ENCODE measurements around the gene CACNG4. TPM values are rescaled to one million over a fixed set of nuclear protein-coding genes. Genes with fewer than 3 reads are reported as not detected.

Gene CACNG4
- total RNA-seq = 2.1 TPM

GRCh38 chr17:66963909-66964771, at the start of gene CACNG4:
Gene CACNG4, plus strand, starts transcription at chr17:66964707. Its CDS starts 205 bp downstream, at chr17:66964912.

GRCh38 chr17:67044016-67044772, 79.7 kb downstream of the CACNG4 start, which contains the start of gene CACNG1:
Gene CACNG1, plus strand, starts transcription at chr17:67044554. Its CDS starts 107 bp downstream, at chr17:67044661.

Other genes starting within 250 kb of the CACNG4 start
- gene CACNG5, start 129.6 kb upstream of the CACNG4 start, total RNA-seq = 2.5 TPM
- 25.8 TPM for gene CACNG1, start 79.8 kb downstream of the CACNG4 start, total RNA-seq